Effector memory CD4-positive, alpha-beta T cell (primary cell): ENCODE results near the gene VCX2.
"Not testable (repeated sequence)": the region's sequence is repeated elsewhere in the genome, so short reads cannot be mapped to it uniquely, and the experiment has no call there.

Source experiments
- DNase-seq, 3 donors: peaks; one replicate each; pipeline ENCODE4 v3.0.0-alpha.2; 2020
- H3K27ac ChIP-seq: 2 replicates; pipeline ENCODE4 v1.7.0; 2013; ENCODE audit warnings: mild to moderate bottlenecking, low read length, moderate library complexity; ENCODE audit not compliant: insufficient read depth, poor library complexity, severe bottlenecking
- H3K27me3 ChIP-seq: replicated peaks from 2 replicates; pipeline ENCODE4 v1.7.0; 2013; ENCODE audit warnings: mild to moderate bottlenecking, low read length; ENCODE audit not compliant: insufficient read depth, control insufficient read depth, poor library complexity, severe bottlenecking
- H3K36me3 ChIP-seq: 2 replicates; pipeline ENCODE4 v1.7.0; 2013; ENCODE audit warnings: mild to moderate bottlenecking, low read length, moderate library complexity; ENCODE audit not compliant: control insufficient read depth, insufficient read depth
- H3K4me1 ChIP-seq: 2 replicates; pipeline ENCODE4 v1.7.0; 2013; ENCODE audit warnings: low read length, mild to moderate bottlenecking; ENCODE audit not compliant: control insufficient read depth, insufficient read depth, poor library complexity, severe bottlenecking
- H3K4me3 ChIP-seq: 2 replicates; pipeline ENCODE4 v1.7.0; 2013; ENCODE audit warnings: low read length, low read depth, mild to moderate bottlenecking; ENCODE audit not compliant: insufficient read depth, poor library complexity, severe bottlenecking
- H3K9me3 ChIP-seq: 2 replicates; pipeline ENCODE4 v1.7.0; 2013; ENCODE audit warnings: mild to moderate bottlenecking, low read length, moderate library complexity; ENCODE audit not compliant: control insufficient read depth

Gene VCX2

DNA sequence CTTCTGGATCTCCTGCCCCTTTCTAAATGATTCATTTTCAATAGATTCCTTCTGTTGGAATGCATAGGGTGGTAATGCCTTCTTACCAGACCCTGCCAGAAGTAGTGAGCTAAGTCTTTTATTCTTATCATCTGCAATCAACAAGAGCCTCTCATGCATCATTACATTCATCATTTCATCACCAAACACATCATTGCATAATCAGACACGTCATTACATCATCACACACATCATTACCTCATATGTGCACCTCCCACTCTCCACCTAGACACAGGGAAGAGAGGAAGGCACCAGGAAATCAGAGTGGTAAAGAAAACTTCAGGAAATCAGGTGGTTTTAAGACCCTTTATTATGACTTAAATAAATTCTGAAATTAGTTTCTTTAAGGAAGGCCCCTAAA, 45.0 kb downstream of the VCX2 start:
- Histone ChIP-seq H3K27ac (no peak overlapping the region), H3K4me3 (no peak overlapping the region), H3K27me3 (no peaks in the 10 kb centered on the region), H3K36me3 (no peaks in the 10 kb centered on the region), H3K4me1 (no peaks in the 10 kb centered on the region), H3K9me3 (no peaks in the 10 kb centered on the region)
- no peak for DNase-seq

DNA sequence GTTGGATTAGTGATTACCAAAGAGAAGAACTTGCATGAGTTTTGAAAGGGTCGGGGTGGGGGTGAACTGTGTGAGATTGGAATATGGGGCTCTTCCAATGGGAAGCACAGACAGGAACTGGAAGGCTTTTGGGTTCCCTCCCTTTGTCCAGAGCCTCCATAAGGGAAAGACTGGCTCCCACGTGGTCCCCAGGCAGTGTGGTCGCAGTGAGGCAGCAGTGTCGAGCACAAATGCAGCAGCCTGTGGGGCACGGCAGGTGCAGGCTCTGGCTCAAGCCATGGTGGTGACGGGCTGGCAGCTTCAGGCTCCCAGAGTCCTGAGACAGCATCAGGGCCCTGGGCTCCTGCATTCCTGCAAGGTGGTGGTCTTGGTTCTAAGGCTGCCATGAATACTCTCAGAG, 45.5 kb downstream of the VCX2 start:
- no peak overlapping the region for H3K4me3 ChIP-seq
- no peak overlapping the region for H3K27ac ChIP-seq
- no peaks in the 10 kb centered on the region for H3K27me3 ChIP-seq
- no peaks in the 10 kb centered on the region for H3K4me1 ChIP-seq
- H3K36me3 ChIP-seq = no peaks in the 10 kb centered on the region
- no peaks in the 10 kb centered on the region for H3K9me3 ChIP-seq
- DNase-seq = no peak

- Histone ChIP-seq H3K4me3 (no peak overlapping the region), H3K36me3 (no peaks in the 10 kb centered on the region), H3K9me3 (no peaks in the 10 kb centered on the region), H3K4me1 (no peaks in the 10 kb centered on the region), H3K27me3 (no peaks in the 10 kb centered on the region), H3K27ac (no peak overlapping the region)
- no peak for DNase-seq
Measured at GRCh38 chrX:8122538-8122937, 48.5 kb downstream of the VCX2 start.

DNA sequence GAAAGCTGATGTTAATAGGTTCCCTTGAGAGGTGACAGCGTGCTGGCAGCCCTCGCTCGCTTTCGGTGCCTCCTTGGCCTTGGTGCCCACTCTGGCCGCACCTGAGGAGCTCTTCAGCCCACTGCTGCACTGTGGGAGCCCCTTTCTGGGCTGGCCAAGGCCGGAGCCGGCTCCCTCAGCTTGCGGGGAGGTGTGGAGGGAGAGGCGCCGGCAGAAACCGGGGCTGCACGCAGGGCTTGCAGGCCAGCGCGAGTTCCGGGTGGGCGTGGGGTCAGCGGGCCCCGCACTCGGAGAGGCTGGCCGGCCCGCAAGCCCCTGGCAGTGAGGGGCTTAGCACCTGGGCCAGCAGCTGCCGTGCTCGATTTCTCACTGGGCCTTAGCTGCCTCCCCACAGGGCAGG, 49.7 kb downstream of the VCX2 start:
- not testable (repeated sequence) for H3K36me3 ChIP-seq, DNase-seq, H3K4me3 ChIP-seq, H3K27me3 ChIP-seq, H3K9me3 ChIP-seq, H3K4me1 ChIP-seq, H3K27ac ChIP-seq
